HG03354 (cell line): ENCODE measurements around the gene UNC5B.
"Not testable (repeated sequence)": the region's sequence is repeated elsewhere in the genome, so short reads cannot be mapped to it uniquely, and the experiment has no call there.

Experiments
- ATAC-seq: cut with Tn5 transposase; IDR thresholded peaks from one replicate; pipeline ENCODE4 v1.9.1; 2021; ENCODE audit warnings: mild to moderate bottlenecking; ENCODE audit not compliant: unreplicated experiment, poor library complexity, severe bottlenecking

The UNC5B gene

DNA sequence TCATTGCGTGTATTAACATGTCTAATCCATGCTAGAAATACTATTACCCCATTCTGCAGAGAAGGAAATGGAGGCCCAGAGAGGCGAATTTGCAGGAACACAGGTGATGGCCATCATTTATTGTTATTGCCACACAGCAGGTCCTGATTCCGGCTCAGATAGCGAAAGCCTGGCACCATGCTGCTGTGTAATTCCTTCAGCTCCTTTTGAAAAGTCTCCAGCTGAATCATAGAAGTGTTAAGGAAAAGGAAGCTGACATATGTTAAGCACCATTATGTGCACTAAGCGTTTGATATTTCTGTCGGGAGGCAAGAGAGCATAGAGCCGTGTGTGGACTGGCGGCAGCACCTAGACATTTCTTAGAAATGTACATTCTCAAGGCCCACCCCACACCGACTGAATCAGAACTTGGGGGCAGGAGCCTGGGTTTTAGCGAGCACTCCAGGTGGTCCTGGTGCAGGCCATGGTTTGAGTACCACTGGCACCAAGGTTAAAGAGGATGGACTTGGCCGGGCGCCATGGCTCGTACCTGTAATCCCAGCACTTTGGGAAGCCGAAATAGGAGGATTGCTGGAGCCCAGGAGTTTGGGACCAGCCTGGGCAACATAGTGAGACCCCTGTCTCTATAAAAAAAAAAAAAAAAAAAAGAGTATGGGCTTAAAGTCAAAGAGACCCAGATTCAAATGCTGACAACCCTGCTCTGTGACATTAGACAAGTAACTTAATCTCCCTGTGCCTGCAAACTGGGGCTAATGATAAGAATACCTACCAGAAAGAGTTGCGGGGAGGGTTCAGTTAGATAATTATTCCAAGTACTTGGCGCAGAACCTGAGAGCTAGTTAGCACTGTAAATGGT lies 52.2 kb downstream of the UNC5B start:
- ATAC-seq = no peak

DNA sequence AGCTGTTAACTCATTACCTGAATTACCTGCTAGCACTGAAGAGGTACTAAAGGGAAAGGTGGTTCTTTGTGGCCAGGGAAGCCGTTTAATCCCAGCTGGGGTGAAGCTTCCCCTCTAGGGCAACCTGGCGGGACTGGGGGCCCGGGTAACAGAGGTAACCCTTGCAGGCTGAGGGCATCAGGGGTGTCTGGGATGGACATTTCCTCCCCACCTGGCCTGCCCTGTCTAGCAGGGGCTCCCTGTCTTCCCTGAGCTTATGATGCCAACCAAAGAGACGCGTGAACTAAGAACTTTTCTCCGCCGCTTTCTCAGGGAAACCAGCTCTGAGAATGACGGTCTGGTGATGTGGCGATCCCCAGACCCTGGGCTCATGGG lies 52.8 kb downstream of the UNC5B start:
- no peak for ATAC-seq

DNA sequence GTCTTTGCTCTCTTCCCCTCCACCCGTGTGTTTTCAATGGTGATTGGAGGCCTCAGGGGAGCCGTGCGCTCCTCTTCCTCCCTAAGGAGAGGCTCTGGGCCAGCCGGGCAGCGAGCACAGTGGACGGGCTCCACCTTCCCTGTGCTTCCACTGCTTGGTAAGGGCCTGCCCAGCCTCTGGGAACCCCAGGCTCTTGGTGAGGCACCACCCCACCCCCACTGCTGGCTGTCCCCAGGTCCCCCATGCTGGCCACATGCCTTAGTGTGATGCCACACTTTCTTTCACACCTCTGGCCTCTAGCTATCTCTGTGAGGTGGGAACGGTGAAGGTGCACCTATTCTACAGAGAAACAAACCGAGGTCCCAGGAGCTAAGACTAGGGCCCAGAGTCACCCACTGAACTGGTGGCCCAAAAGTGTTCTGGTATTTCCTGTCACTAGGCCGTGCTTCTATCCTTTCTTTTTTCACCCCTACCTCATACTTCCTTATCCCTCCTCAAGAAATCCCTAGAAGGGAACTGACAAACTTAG lies 53.3 kb downstream of the UNC5B start:
- ATAC-seq = no peak

DNA sequence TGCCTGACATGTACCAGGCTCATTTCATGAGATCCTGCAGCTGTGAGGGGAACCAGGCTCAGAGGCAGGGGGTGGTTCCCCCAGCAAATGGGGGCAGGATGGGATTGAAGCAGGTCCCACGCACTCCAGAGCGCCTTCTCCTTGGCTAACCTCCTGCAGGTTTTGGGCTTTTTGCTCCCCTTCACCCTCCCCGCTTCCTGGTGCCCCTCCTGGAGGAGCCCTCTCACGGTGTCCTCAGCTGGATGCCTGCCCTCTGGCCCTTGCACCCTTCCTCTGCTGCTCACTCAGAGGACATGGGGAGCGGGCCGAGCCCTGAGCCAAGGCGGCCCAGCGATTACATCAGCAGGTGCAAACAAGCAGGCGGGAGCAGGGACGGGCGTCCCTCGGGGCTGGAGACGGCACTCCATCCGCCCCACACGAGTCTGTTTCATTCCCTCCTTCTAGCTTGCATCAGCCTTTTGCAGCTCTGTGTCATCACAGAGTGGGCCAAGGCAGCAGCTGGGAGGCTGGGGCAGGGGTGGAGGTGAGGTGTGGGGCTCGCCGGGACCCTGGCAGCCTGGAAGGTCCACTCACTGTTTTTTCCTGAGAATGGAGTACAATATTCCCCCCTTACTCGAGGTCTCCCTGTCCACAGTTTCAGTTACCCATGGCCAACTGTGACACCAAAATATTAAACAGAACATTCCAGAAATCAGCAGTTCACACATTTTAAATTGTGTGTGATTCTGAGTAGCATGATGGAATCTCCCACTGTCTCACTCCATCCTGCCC lies 54.0 kb downstream of the UNC5B start:
- no peak for ATAC-seq

DNA sequence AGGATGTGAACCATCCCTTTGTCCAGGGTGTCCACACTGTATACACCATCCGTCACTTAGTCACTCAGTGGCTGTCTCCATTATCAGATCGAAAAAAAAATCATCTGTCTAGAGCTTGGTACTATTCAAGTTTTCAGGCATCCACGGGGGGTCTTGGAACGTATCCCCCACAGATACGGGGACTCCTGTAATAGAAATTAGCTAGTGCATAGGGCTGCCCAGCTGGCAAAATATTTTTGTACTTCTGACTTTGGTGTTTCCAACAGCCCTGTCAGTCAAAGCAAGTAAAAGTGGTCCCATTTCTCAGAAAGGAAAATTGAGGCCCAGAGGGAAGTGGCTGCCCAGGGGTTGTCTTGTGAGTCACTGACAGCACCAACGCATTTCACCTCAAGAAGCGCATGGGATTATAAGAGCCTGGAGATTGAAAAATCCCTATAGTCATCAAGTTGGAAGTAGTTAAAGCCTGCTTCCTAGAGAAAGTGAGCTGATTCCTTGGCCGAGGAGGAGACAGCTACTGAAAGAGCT lies 54.6 kb downstream of the UNC5B start:
- ATAC-seq = no peak

DNA sequence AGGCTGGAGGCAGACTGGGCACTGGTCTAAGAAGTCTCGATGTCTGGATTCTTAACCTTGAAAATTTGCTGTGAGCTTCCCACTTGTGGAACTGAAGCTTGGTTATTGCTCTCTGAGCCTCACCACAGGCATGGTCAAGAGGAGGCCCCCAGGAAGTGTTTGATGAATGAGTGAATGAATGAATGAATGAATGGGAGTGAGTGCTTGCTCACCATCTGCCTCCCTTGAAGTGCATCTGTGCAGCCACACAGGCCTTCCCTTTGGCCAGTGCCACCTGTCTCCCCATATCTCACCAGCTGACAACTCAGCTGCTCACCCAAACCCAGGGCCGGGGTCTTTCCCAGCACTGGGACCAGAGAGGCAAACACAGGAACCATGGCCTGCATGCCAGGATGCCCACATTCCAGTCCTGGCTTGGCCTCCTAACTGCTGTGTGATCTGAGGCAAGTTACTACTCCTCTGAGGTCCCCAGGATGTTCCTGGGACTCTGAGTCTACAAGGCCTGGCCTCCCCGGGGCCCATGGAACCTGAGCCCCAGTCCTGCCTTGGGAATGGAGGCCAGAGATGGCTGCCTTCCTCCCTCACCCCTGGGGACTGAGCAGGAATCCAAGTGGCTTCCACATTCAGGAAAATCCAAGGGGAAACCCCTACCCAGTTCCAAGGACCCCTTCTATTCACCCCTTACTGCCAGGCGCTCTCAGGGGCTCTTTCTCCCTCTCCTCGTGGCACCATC lies 55.3 kb downstream of the UNC5B start:
- no peak for ATAC-seq

DNA sequence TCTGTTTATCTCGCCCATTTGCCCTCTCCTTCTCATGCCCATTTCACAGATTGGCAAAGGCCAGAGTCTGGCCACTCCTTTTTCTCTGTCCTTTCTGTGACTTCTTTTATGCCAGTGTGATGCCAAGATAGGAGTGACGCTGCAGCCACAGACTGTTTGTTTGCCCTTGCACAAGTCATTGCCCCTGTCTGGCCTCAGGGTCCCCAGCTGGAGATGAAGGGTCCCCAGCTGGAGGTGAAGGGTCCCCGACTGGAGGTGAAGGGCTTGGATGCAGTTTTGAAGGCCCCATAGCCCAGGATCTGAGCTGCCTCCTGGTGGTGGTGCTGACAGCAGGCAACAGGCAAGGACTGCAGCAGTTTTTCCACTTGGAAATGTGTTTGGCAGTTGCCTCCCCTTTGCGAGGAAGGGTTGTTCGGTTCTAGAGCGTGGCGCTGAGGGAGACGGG lies 55.9 kb downstream of the UNC5B start:
- no peak for ATAC-seq

DNA sequence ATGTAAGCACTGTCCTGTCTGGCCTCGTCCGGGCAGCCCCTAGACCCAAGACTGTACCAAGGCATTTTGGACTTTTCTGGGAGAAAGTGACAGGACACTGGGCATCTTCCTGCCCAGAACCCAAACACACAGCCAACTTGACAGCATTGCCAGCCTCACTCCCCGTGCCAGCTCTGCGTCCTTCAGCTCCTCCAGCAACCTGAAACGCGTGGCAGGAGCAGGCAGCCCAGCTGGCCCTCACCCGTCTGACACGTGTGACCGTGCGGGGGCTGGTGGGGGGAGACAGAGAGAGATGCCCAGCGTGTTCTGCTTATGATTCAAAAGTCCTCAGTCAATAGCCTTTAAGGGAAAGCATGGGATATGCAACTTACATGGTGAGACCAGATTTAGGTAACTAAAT lies 56.4 kb downstream of the UNC5B start:
- ATAC-seq = no peak

DNA sequence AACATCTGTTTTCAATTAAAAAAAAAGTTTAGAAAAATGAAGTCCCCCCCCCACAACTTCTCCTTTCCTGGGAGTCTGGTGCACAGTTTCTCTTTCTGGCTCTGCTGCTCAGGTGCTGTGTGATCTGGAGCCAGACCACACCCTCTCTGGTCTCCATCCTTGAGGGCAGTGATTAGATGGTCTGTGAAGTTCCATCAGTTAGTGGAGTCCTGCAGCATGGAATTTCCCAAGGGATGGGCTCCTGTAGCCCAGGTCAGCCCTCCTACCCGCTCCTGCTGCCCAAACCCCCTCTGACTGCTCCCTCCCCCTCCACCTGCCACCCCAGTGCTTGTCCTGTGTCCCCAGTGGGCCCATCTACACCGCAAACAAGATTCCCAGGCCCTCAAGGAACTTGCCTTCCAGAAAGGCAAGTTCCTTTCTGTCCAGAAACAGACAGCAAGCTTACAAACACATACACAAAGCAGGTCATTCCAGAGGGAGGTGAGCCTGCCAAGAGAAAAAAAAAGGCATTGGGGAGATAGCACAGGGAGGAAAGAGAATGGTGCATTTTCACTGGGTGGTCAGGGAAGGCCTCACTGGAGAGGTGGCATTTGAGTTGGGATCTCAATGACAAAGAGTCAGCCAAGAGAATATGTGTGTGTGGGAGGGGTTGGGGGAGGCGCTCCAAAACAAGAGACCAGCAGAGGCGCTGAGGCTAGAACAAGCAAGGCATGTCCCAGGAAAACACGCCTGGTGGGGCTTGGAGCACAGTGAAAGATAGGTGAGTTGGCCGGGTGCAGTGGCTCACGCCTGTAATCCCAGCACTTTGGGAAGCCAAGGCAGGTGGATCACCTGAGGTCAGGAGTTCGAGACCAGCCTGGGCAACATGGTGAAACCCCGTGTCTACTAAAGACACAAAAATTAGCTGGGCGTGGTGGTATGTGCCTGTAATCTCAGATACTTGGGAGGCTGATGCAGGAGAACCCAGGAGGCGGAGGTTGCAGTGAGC lies 57.2 kb downstream of the UNC5B start:
- ATAC-seq = no peak

DNA sequence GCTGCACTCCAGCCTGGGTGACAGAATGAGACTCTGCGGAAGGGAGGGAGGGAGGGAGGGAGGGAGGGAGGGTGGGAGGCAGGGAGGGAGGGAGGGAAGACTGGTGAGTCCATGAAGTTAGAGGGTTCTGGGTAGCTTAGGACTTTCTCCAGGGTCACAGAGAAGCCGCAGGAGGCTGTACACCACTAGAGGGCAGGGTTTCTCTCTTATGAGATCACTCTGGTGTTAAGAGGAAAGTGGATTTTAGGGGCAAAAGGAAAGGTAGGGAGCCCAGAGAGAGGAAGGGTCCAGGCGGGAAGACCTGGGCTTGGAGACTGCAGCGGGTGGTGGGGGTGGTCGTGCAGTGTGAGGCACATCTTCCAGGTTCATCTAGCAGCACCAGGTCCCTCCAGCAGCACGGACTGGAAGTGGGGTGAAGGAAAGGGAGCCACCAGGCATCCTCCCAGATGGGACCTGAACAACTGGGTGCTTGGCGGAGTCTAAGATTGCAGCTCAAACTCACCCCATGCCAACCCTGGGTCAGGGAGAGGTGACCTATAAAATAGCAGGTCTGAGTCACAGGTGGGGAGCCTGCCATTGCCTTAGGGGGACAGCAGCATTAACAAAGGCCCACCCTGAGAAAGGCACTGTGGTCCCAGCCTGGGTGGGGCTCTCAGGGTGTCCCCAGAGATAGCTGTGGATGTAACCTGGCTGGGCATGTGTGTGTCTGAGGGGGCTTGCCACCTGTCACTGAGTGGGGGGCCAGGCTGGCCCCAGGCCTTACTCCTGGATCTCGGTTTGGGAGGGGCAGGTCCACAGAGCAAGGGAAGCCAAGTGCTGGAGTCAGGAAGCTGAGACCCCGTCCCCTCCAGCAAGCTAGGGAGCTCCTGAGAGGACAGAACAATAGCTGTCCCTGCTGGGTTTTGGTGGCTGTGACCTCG lies 58.2 kb downstream of the UNC5B start:
- no peak for ATAC-seq

DNA sequence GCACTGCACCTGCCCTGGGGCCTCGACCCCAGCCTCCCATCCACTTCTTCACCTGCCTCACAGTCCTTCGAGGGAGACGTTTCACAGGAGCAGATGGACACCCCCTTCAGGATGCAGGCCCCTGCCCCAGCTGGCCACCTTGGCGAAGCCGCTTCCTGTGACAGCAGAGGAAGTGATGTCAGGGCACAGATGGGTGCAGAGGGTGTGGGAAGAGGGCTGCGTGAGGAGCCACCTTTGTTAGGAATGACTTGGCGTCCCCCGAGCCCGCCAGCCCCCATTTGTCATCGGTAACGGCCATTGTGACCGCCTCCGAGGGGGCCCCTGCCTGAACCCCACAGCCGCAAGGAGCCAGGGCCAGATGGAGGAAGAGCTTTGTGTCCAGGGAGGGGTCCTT lies 59.3 kb downstream of the UNC5B start:
- no peak for ATAC-seq

DNA sequence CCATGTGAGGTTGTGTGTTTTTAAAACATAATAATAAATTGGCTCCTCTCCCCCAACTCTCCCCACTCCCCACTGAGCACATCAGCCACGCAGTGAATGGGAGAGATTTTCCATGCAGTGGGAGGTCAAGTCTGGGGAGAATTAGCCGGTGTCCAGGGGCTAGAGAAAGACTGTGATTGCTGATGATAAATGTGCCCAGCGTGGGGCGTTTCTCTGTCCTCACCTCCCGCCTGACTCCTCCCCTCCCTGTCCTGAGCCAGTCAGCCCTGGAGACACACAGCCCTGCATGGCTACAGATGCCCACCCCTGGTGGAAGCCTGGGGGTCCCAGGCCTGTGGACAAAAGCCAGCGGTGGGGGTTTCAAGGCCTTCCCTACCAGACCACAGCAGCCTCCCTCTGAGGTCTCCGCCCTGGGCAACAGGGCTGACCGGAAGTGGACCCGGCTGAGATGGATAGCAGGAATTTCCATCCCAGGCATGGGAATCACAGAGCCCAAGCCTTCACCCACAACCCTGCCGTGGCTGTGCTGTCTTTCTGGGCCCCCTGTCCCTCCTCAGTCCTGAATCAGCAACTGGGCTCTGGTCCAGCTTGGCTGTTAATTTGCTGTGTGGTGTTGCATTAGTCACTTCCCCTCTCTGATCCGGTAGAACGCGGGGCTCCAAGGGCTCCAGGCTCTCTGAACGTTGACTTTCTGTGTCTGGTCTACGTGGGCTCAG lies 59.8 kb downstream of the UNC5B start:
- no peak for ATAC-seq

DNA sequence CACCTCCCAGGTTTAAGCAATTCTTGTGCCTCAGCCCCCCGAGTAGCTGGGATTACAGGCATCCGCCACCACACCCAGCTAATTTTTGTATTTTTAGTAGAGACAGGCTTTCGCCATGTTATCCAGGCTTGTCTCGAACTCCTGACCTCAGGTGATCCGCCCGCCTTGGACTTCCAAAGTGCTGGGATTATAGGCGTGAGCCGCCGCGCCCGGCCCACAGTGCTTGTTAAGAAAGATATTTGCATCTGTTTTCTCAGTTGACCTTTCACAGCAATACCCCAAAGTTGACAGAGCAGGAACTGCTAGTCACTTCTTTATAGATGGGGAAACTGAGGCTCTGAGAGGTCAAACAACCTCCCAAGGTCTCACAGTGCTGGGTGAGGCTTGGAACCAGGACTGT lies 60.6 kb downstream of the UNC5B start:
- not testable (repeated sequence) for ATAC-seq

DNA sequence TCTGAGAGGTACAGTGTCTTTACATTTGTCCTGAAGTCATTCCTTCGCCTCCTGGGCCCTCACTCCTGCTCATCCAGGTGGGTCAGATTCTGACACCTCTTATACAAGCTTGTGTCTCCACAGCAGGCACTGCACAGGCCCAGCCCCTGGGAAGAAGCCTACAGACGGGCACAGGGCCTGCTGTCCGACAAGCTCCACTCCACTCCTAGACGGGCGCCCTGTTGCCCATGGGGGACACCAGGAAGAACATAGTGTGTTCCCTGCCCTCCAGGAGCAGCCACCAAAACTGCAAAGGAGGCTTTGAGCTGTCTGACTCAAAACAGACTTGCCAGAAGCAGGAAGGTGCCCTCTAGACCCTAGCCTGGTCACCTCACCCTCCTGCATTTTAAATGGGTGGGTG lies 61.1 kb downstream of the UNC5B start:
- ATAC-seq = no peak

DNA sequence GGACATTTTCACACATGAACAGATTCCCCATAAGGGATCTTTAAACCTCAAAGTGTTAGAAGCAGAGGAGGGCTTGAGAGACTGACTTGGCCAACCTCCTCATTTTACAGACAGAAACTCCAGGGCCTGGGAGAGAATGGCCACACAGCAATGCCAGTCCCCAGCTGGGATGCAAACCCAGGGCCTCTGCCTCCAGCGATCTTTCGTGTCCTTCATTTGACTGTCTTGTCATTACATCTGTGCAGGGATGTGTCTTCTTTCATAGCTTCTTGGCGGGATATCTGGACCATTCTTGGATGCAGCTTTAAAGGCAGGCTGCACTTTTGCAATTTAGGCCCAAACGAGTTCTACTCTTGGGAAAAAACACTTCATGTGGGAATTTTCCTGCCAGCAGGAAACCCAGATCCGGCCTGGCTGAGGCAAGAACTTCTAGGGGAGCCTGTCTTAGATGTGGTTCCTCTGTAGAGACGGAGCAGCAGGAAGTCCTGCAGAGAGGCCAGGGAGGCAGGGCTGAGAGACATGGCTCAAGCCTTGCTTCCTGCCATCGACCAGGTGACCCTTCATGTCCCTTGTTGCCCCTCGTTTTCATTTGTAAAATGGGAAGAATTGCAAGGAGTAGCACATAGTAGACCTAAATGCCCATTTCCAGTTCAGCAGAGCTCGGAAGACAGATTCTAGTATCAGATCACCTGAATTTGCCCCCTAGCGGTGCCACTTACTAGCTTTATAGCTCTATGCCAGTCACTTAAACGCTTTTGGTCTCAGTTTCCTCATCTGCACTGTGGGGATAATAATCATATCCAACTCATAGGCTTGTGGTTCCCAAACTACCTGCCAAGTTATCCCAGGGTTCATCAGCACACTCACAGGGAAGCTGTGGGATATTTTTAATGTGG lies 62.8 kb downstream of the UNC5B start:
- no peak for ATAC-seq

DNA sequence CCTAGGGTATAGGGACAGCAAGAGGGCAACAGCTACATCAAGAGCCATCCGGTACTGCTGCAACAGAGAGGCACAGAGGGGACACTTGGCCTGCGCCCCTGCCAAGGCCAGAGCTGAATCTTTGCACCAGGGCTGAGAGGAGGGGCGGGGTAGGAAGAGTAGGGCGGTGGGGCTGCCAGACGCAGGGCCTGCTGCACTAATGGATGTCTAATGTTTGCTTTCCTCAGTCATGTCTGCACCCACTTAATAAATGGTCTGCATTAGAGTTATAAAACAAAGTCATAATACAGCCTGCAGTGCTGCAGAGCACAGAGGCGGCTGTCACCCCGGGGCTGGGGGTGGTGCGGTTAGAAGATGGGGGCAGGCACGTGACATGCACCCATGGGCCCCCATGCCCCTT lies 64.5 kb downstream of the UNC5B start:
- no peak for ATAC-seq
